Natural killer cell (primary cell): Measurements from ENCODE around the gene SLC25A6. TPM values are rescaled to one million over a fixed set of nuclear protein-coding genes. Genes with fewer than 3 reads are reported as not detected.

Experiments
- ATAC-seq, 3 donors: fragments of 150-1000 bp in 2 of 3; fragments of 200-7000 bp in 1 of 3; cut with Tn5 transposase; 1 replicate in 1 of 3; 2 replicates in 2 of 3; pipeline ENCODE4 v1.10.0; 2021; ENCODE audit warnings: mild to moderate bottlenecking in 2 of 3, moderate library complexity in 2 of 3
- DNase-seq, 2 donors: peaks; one replicate each; pipeline versions ENCODE4 v3.0.0 to v3.0.0-alpha.2; 2013 to 2021; ENCODE audit warnings: mixed read lengths in 1 of 2
- H3K27ac ChIP-seq: one replicate; pipeline ENCODE4 v1.5.1; 2013; ENCODE audit warnings: mild to moderate bottlenecking, low read length
- H3K27me3 ChIP-seq: one replicate; pipeline ENCODE4 v1.6.1; 2013; ENCODE audit warnings: low read length; ENCODE audit not compliant: control insufficient read depth, insufficient read depth
- H3K36me3 ChIP-seq: one replicate; pipeline ENCODE4 v1.6.1; 2013; ENCODE audit warnings: low read length; ENCODE audit not compliant: control insufficient read depth, insufficient read depth
- H3K4me1 ChIP-seq: one replicate; pipeline ENCODE4 v1.6.1; 2013; ENCODE audit warnings: low read length; ENCODE audit not compliant: control insufficient read depth, insufficient read depth
- H3K4me3 ChIP-seq: one replicate; pipeline ENCODE4 v1.5.1; 2013; ENCODE audit warnings: low read length
- H3K9me3 ChIP-seq: one replicate; pipeline ENCODE4 v1.6.1; 2013; ENCODE audit warnings: low read length; ENCODE audit not compliant: control insufficient read depth, insufficient read depth
- H3K27ac Mint-ChIP-seq, 2 donors: one replicate each; pipeline ENCODE4 v1.8.0; 2022; ENCODE audit warnings: mild to moderate bottlenecking in 2 of 2, mixed read lengths in 2 of 2, moderate library complexity in 1 of 2
- H3K27me3 Mint-ChIP-seq, 2 donors: one replicate each; pipeline ENCODE4 v1.8.0; 2022; ENCODE audit warnings: low read depth in 2 of 2, mixed read lengths in 2 of 2
- H3K36me3 Mint-ChIP-seq: one replicate; pipeline ENCODE4 v1.8.0; 2022; ENCODE audit warnings: mixed read lengths
- H3K4me1 Mint-ChIP-seq, 2 donors: one replicate each; pipeline ENCODE4 v1.8.0; 2022; ENCODE audit warnings: mixed read lengths in 2 of 2
- H3K4me3 Mint-ChIP-seq: one replicate; pipeline ENCODE4 v1.8.0; 2022; ENCODE audit warnings: mild to moderate bottlenecking, moderate library complexity, mixed read lengths
- H3K9me3 Mint-ChIP-seq, 2 donors: one replicate each; pipeline ENCODE4 v1.8.0; 2022; ENCODE audit warnings: mixed read lengths in 2 of 2
- CTCF ChIP-seq: fragments of 200-600 bp; IDR thresholded peaks from one replicate; pipeline ENCODE4 v1.8.0; 2022; ENCODE audit warnings: antibody characterized with exemption
- WGBS: methylation state at CpG from one replicate; pipeline ENCODE4 v1.1.7; 2013; ENCODE audit warnings: missing lambda C conversion rate; ENCODE audit not compliant: insufficient coverage; 5-methylcytosine and 5-hydroxymethylcytosine counted together
- intact Hi-C: fragments of 100-400 bp; cut with micrococcal nuclease; formaldehyde crosslinking; loops from one replicate; pipeline ENCODE4 v1.14.2; 2022
- total RNA-seq, 4 donors: library from RNA; stranded (reverse); fragments of 120-200 nt in 1 of 4; gene quantifications; one replicate each; pipeline versions ENCODE4 v1.2.3 to v1.2.4, GENCODE V29; 2013 to 2022

SLC25A6 gene
- total RNA-seq, 3 donors from 2014 or later (not counting 1 experiment from before 2014, with no cell fraction given), result 157 to 197 (median 178) TPM

GRCh38 chrX:1418901-1419544 is 27.1 kb upstream of the SLC25A6 start:
- no peak overlapping the region for H3K27ac Mint-ChIP-seq
- H3K36me3 Mint-ChIP-seq, result peaks cover 1% of the 10 kb centered on the region
- Histone ChIP-seq H3K36me3 (peaks cover 19% of the 10 kb centered on the region), H3K4me3 (no peak overlapping the region), H3K9me3 (peaks cover 26% of the 10 kb centered on the region), H3K27ac (no peak overlapping the region), H3K4me1 (no peaks in the 10 kb centered on the region), H3K27me3 (no peaks in the 10 kb centered on the region)
- intact Hi-C loops, result no loop called here
- H3K4me1 Mint-ChIP-seq, result peaks cover under 1 to 12% of the 10 kb centered on the region in 2 donors
- no peak for ATAC-seq
- no peak overlapping the region for H3K4me3 Mint-ChIP-seq
- H3K27me3 Mint-ChIP-seq, result no peaks in the 10 kb centered on the region
- TF ChIP-seq CTCF, result no peak
- WGBS, result 95% methylated on average over 29 of the region's 29 CpGs
- no peak for DNase-seq
- peaks cover 5 to 8% of the 10 kb centered on the region in 2 donors for H3K9me3 Mint-ChIP-seq

GRCh38 chrX:1417921-1418771 is 26.2 kb upstream of the SLC25A6 start:
- no peaks in the 10 kb centered on the region for H3K4me1 ChIP-seq
- peaks cover 7 to 16% of the 10 kb centered on the region in 2 donors for H3K4me1 Mint-ChIP-seq
- no peak for DNase-seq
- H3K27ac Mint-ChIP-seq, result no peak overlapping the region
- H3K9me3 ChIP-seq, result peaks cover 24% of the 10 kb centered on the region
- 97% methylated on average over 20 of the region's 20 CpGs for WGBS
- peaks cover 8% of the 10 kb centered on the region for H3K36me3 Mint-ChIP-seq
- H3K4me3 Mint-ChIP-seq, result no peak overlapping the region
- ATAC-seq, result no peak
- H3K36me3 ChIP-seq, result peaks cover 20% of the 10 kb centered on the region
- no peaks in the 10 kb centered on the region for H3K27me3 Mint-ChIP-seq
- H3K9me3 Mint-ChIP-seq, result peaks cover 3 to 5% of the 10 kb centered on the region in 2 donors
- H3K4me3 ChIP-seq, result no peak overlapping the region
- H3K27me3 ChIP-seq, result no peaks in the 10 kb centered on the region
- intact Hi-C loops, result no loop called here
- TF ChIP-seq CTCF, result no peak
- H3K27ac ChIP-seq, result no peak overlapping the region

- peaks cover 22% of the 10 kb centered on the region for H3K36me3 ChIP-seq
- Mint-ChIP-seq H3K27ac (no peak overlapping the region), H3K4me3 (no peak overlapping the region), H3K36me3 (peaks cover 8% of the 10 kb centered on the region), H3K9me3 (peaks cover 3 to 5% of the 10 kb centered on the region in 2 donors), H3K4me1 (peaks cover 7 to 16% of the 10 kb centered on the region in 2 donors), H3K27me3 (no peaks in the 10 kb centered on the region)
- no peak overlapping the region for H3K27ac ChIP-seq
- H3K27me3 ChIP-seq, result no peaks in the 10 kb centered on the region
- H3K9me3 ChIP-seq, result peaks cover 14% of the 10 kb centered on the region
- DNase-seq (no peak), ATAC-seq (peak in 1 of 3 donors; percentile 38)
- 87% methylated on average over 14 of the region's 14 CpGs for WGBS
- no peak overlapping the region for H3K4me3 ChIP-seq
- TF ChIP-seq CTCF, result no peak
- intact Hi-C loops, result no loop called here
- no peaks in the 10 kb centered on the region for H3K4me1 ChIP-seq
These were observed 25.2 kb upstream of the SLC25A6 start for GRCh38 chrX:1416965-1417760.
